GM21576 (cell line): ENCODE results near the gene WRAP73.
A peak's percentile ranks its signal among the peaks of the same experiment; 100 is the strongest.

Source experiments
- ATAC-seq: cut with Tn5 transposase; IDR thresholded peaks from one replicate; pipeline ENCODE4 v1.9.1; 2021; ENCODE audit warnings: mild to moderate bottlenecking, moderate library complexity; ENCODE audit not compliant: unreplicated experiment

The WRAP73 gene

DNA sequence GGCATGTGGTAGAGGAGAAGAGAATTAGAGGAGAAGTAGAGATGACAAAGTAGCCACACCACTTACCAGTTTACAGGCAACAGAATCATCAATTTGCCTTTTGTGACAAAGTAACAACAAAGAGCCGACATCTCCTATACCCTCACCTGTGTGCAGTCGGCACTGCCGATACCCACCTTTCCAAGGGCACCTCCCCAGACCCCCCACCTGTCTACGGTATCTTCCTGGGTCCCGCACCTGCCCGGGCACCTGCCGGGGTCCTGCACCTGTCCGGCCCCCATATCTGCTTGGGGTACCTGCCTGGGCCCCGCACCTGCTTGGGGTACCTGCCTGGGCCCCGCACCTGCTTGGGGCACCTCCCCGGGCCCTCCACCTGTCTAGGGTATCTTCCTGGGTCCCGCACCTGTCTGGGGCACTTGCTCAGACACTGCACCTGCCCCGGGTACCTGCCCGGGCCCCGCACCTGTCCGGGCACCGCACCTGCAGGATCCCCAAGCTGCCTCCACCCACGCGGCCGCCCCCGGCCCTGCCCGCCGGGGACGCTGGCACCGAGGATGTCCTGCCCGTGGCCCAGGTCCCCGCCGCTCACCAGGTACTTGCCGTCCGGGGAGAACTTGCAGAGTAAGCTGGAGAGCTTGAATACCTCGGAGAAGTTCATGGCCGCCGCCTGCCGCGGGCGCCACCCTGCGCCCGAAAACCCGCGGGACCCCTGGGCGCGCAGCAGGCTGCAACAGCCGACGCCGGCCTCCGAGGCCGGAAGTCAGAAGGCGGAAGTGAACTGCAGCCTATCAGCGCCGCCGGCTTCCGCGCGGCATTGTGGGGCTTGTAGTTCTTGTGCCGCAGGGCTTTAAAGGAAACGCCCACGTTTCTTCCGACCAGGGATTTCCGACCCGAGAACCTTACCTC is at the start of gene WRAP73:
Gene WRAP73 (minus strand): TSS at position 762 of the 906 bp plus-strand sequence. CDS start 104 bp downstream, at position 658.
- peak; percentile 61 for ATAC-seq

- ATAC-seq = no peak
Measured at GRCh38 chr1:3699596-3699995, 49.7 kb upstream of the WRAP73 start.

DNA sequence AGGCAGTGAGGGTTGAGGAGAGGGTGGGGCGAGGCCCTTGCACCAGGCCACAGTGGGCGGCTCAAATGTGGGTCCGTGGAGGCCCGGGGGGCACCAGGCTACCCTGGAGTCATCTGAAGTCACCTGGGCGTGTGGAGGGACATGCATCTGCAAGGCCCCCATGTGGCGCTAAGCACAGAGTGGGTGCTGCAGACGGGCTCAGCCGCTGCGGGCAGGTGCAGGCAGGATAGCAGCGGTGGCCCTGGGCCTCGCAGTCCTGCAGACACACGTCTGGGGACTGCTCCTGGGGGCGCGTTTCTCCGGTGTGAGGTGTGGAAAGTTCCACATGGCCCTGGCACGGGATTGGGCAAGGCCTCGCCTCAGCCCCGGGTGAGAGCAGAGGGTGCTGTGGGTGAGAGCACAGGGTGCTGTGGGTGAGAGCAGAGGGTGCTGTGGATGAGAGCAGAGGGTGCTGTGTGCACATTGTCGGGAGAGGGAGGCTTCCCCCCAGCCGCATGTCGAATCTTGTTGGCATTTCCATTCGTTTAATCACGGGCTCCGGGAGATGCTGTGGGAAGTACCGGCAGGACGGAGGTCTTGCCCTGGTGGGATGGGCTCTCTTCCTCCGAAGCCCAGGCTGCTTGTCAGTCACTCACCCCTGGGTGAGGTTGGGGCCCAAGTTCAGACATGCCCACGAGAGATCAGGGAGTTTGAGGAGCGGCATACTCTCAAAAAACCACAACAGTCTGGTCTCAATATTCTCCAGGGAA is 48.9 kb upstream of the WRAP73 start:
- no peak for ATAC-seq

- no peak for ATAC-seq
Measured at GRCh38 chr1:3697810-3698209, 47.9 kb upstream of the WRAP73 start.

GRCh38 chr1:3697104-3697503 is 47.2 kb upstream of the WRAP73 start:
- ATAC-seq = no peak

- ATAC-seq = no peak
Measured at GRCh38 chr1:3696689-3697088, 46.8 kb upstream of the WRAP73 start.

- ATAC-seq = peak; percentile 52
Measured at GRCh38 chr1:3695326-3696217, 45.7 kb upstream of the WRAP73 start.

DNA sequence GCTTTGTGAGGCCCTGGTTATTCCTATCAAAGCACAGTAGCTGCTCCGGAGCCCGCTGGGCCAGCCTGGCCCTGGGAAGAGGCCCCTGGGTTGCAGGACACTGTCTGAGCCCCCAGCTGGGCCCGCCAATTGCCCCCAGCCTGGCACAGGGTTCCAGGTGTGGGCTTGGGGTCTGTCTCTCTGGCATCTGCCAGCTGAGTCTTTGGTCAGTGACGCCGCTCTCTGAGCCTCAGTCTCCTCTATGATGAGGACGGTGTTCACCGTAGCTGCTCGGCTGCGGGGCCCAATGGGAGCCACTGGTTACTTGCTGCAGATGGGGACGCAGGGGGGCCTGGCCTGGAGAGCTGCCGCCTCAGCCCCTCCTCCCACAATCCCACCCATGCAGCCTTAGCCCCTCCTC is 43.4 kb upstream of the WRAP73 start:
- ATAC-seq = no peak

GRCh38 chr1:3692598-3692997 is 42.7 kb upstream of the WRAP73 start:
- no peak for ATAC-seq

DNA sequence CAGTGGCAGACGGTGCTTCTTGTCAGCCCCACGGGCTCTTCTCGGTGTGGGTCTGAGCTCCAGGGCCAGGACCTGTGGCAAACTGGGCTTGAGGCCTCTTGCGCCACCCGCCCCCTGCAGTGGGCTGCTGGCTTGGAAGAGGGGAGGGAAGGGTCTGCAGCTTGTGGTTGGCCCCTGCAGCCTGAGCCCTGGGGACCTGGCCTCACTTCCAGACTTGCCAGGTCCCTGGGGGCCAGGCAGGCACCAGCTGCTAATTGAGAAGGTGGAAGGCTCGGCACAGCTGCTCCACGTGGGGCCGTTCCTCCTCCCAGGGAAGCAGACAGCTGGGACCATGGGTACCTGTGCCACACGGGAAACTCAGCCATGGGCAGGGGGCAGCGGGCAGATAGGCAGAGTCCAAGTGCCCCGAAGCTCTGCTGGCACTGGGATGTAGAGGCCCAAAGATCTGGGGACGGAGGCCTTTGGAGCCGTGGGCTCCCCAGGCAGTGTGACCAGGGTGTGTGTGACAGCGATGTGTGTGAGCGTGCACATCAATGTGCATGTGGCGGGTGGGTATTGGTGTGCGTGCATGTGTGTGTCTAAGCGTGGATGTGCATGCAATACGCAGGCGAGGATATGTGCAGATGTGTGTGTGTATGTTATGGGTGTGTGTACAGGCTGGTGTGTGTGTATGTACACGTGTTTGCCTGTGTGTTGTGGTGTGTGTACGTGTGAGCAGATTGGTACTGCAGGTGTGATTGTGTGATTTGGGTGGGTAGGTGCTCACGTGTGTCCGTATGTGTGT is 41.7 kb upstream of the WRAP73 start:
- ATAC-seq = no peak

DNA sequence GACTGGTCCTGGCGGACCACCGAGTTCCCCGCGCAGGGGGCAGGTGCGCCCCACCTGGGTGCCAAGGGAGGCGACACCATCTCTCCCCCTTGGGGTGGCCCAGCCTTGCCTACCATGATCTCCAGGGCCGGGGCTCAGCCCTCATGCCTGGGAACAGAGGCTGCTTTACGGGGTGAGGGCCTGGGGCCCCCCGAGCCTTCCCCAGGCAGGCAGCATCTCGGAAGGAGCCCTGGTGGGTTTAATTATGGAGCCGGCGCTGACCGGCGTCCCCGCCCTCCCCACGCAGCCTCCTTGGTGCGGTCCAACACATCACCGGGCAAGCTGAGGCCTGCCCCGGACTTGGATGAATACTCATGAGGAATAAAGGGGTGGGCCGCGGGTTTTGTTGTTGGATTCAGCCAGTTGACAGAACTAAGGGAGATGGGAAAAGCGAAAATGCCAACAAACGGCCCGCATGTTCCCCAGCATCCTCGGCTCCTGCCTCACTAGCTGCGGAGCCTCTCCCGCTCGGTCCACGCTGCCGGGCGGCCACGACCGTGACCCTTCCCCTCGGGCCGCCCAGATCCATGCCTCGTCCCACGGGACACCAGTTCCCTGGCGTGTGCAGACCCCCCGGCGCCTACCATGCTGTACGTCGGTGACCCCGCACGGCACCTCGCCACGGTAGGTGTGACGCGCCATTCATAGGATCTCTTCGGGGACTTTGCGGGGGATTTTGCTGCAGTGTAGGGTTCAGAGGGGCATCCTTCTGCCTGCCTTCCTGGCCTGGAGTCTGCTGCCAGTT is 40.6 kb upstream of the WRAP73 start:
- ATAC-seq = no peak

- ATAC-seq = no peak
Measured at GRCh38 chr1:3689138-3689750, 39.3 kb upstream of the WRAP73 start.

DNA sequence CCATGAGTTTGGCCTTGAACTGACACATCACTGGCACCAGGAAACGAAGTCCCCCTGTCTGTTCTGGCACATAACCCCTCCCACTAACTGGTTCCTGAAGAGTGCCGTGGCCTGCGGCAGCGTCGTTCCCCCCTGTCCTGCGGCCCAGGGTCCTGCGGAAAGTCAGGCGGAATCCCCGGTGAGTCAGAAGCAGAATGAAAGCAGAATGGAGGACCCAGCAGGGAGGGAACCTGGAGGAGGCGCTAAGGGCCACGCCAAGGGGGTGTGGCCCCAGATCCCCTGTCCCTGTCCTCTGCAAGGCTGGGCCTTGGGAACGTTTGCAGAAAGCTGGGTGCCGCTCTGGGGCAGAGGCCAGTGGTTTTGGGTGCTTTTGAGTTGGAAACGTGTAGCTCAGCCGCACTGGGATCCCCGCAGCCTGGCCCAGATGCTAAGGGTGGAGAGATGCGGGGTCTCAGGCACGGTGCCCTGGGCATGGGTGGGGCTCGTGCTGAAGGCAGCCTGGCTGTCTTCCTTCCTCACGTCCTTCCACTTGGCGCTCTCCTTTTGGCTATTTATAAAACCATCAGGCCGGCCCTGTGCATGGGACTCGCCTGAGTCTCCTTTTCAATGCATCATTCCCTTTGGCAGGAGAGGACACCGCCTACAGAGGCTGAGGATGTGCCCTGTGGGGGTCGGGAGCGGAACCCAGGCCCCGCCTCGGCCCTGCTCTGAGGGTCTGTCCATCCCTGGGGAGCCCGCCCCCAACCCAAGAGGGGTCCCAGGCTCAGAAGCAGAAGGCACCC is 38.6 kb upstream of the WRAP73 start:
- no peak for ATAC-seq

- no peak for ATAC-seq
Measured at GRCh38 chr1:3687504-3687903, 37.6 kb upstream of the WRAP73 start.

DNA sequence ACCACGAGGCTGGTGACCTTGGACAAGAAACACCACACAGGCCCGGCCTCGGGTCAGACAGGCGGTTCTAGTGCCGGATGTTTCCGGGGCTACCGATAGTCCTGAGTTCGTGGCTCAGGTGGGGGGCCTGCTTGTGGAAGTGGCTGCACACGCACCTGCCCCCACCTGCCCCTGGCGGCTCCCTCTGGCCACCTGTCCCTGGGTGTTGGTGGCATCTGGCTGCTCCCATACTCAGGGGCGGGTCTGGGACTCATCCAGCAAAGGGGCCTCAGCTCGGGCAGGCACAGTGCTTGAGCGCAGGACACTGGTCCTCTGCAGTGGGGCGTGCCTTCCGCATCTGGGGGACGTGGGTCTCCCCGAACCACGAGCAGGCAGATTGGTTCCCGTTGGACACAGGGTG is 36.0 kb upstream of the WRAP73 start:
- no peak for ATAC-seq

GRCh38 chr1:3685222-3685621 is 35.3 kb upstream of the WRAP73 start:
- no peak for ATAC-seq

DNA sequence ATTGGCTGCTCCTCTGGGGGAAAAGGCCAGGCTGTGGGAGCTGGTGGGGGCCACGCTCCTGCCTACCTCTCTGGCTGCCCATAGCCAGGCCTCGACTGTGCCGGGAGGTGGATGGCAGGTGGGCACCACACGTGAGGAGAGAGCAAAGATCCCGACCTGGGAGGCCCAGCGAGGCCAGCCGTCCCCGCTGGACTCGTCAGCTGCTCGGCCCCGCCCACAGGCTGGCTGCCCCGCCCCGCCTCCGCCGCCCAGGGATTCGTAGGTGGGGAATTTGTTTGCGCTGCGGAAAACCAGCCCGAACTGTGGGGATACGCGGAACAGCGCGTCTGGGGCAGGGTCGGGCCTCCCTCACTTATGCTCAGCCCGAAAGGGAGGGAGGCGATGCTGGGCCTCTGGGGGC is 34.1 kb upstream of the WRAP73 start:
- ATAC-seq = no peak

- no peak for ATAC-seq
Measured at GRCh38 chr1:3683197-3683596, 33.3 kb upstream of the WRAP73 start.
